Measurements from ENCODE around the gene PLA2G4B.

- TF ChIP-seq CTCF (IDR thresholded peaks at IDR 0.05) (no peak), POLR2A (IDR thresholded peaks at IDR 0.05) (no peak)
Measured at GRCh38 chr15:41881920-41882688, 43.5 kb downstream of the PLA2G4B start.
